Uterus (tissue), 4 donors: ENCODE measurements around the gene UVRAG. TPM values are rescaled to one million over a fixed set of nuclear protein-coding genes. Genes with fewer than 3 reads are reported as not detected.
"Not testable (repeated sequence)": the region's sequence is repeated elsewhere in the genome, so short reads cannot be mapped to it uniquely, and the experiment has no call there.

Source experiments
- DNase-seq, 2 donors: peaks; one replicate each; pipeline ENCODE4 v3.0.0-alpha.2; 2019 to 2020
- H3K27ac ChIP-seq, 2 donors: fragments of 200-600 bp; sonication (generic); 1 replicate in 1 of 2; 2 replicates in 1 of 2; pipeline ENCODE4 v1.5.1; 2016 to 2018
- H3K27me3 ChIP-seq, 2 donors: fragments of 200-600 bp; sonication (generic); one replicate each; pipeline ENCODE4 v1.5.1; 2018 to 2019; ENCODE audit warnings: control low read depth in 1 of 2
- H3K36me3 ChIP-seq, 2 donors: fragments of 200-600 bp; sonication (generic); one replicate each; pipeline ENCODE4 v1.5.1; 2019; ENCODE audit warnings: control low read depth in 1 of 2
- H3K4me1 ChIP-seq, 2 donors: fragments of 200-600 bp; sonication (generic); one replicate each; pipeline ENCODE4 v1.5.1; 2018 to 2019; ENCODE audit warnings: control low read depth in 1 of 2
- H3K4me3 ChIP-seq, 2 donors: fragments of 200-600 bp; sonication (generic); 1 replicate in 1 of 2; 2 replicates in 1 of 2; pipeline ENCODE4 v1.5.1; 2018 to 2019; ENCODE audit warnings: mild to moderate bottlenecking in 1 of 2
- H3K9me3 ChIP-seq, 2 donors: fragments of 200-600 bp; sonication (generic); one replicate each; pipeline ENCODE4 v1.5.1; 2019; ENCODE audit warnings: control low read depth in 1 of 2
- CTCF ChIP-seq, 4 experiments: fragments of 200-600 bp in 2 of 4; fragments of 450-650 bp in 2 of 4; sonication (generic) in 2 of 4; IDR thresholded peaks; one replicate each; pipeline ENCODE4 v1.5.1; 2016 to 2019; ENCODE audit warnings: antibody characterized with exemption in 4 of 4, mild to moderate bottlenecking in 2 of 4, moderate library complexity in 1 of 4
- POLR2A ChIP-seq, 2 donors: fragments of 450-650 bp; IDR thresholded peaks; one replicate each; pipeline ENCODE4 v1.6.1; 2016; ENCODE audit warnings: antibody characterized with exemption in 2 of 2, mild to moderate bottlenecking in 1 of 2, moderate library complexity in 1 of 2
- intact Hi-C: fragments of 100-400 bp; cut with DNase I; formaldehyde crosslinking; loops from one replicate; pipeline ENCODE4 v1.15.1; 2023; ENCODE audit warnings: low total_unique reads
- total RNA-seq, 4 donors: library from RNA; depleted of rRNA in 3 of 4; stranded (reverse); fragments of >200 nt in 3 of 4; gene quantifications; one replicate each; pipeline versions ENCODE4 v1.1.0 to v1.2.4, GENCODE V29; 2014 to 2023
- donor health status: DM: yes; HTN: yes; CAD: no.

UVRAG gene
- total RNA-seq, 4 donors from 2014 or later, result 14.9 to 42.9 (median 26.4) TPM

DNA sequence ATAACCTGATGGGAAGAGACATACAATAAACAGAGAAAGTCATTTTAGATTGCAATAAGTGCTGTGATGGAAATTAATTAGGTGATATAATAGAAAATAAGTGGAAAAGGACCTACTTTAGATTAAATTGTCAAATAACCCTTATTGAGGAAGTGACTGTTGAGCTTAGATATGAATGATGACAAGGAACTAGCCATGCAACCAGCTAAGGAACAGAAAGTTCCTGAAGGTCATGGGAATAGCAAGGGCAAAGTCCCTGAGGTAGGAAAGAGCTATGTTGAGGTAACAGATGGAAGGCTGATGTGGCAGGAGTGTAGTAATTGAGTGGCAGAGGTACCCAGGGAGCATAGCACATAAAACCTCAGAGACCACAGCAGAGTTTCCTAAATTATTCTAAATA lies 256.1 kb downstream of the UVRAG start:
- DNase-seq, result no peak
- intact Hi-C loops, result no loop called here
- Histone ChIP-seq H3K36me3 (no peaks in the 10 kb centered on the region), H3K4me3 (no peak overlapping the region), H3K4me1 (no peaks in the 10 kb centered on the region), H3K9me3 (no peaks in the 10 kb centered on the region), H3K27ac (no peak overlapping the region), H3K27me3 (no peaks in the 10 kb centered on the region)
- TF ChIP-seq POLR2A (IDR thresholded peaks at IDR 0.05), result no peak
- no peak for TF ChIP-seq CTCF (IDR thresholded peaks at IDR 0.05)

GRCh38 chr11:76073724-76074123 lies 258.7 kb downstream of the UVRAG start:
- TF ChIP-seq CTCF (IDR thresholded peaks at IDR 0.05) (no peak), POLR2A (IDR thresholded peaks at IDR 0.05) (no peak)

GRCh38 chr11:76074148-76075095 lies 259.4 kb downstream of the UVRAG start:
- no peaks in the 10 kb centered on the region for H3K36me3 ChIP-seq
- no peak for TF ChIP-seq CTCF (IDR thresholded peaks at IDR 0.05)
- TF ChIP-seq POLR2A (IDR thresholded peaks at IDR 0.05), result no peak
- no peaks in the 10 kb centered on the region for H3K9me3 ChIP-seq
- H3K4me1 ChIP-seq, result no peaks in the 10 kb centered on the region
- H3K27me3 ChIP-seq, result no peaks in the 10 kb centered on the region
- peak overlapping the region; percentile 5 to 59 for H3K27ac ChIP-seq
- no peak overlapping the region for H3K4me3 ChIP-seq
- DNase-seq, result no peak
- intact Hi-C loops, result no loop called here

More at GRCh38 chr11:76073724-76074123, 258.7 kb downstream of the UVRAG start:
- Histone ChIP-seq H3K36me3 (no peaks in the 10 kb centered on the region), H3K9me3 (no peaks in the 10 kb centered on the region), H3K27ac (peak overlapping the region in 1 of 2 donors; percentile 23), H3K4me3 (no peak overlapping the region), H3K27me3 (no peaks in the 10 kb centered on the region), H3K4me1 (no peaks in the 10 kb centered on the region)
- intact Hi-C loops, result no loop called here
- DNase-seq, result no peak

- DNase-seq, result no peak
- no peaks in the 10 kb centered on the region for H3K27me3 ChIP-seq
- H3K36me3 ChIP-seq, result no peaks in the 10 kb centered on the region
- no peaks in the 10 kb centered on the region for H3K9me3 ChIP-seq
- no peak overlapping the region for H3K4me3 ChIP-seq
- H3K27ac ChIP-seq, result no peak overlapping the region
- TF ChIP-seq CTCF (IDR thresholded peaks at IDR 0.05), result no peak
- TF ChIP-seq POLR2A (IDR thresholded peaks at IDR 0.05), result no peak
- intact Hi-C loops, result no loop called here
- no peaks in the 10 kb centered on the region for H3K4me1 ChIP-seq
These were observed 260.7 kb downstream of the UVRAG start for GRCh38 chr11:76075716-76076115.

DNA sequence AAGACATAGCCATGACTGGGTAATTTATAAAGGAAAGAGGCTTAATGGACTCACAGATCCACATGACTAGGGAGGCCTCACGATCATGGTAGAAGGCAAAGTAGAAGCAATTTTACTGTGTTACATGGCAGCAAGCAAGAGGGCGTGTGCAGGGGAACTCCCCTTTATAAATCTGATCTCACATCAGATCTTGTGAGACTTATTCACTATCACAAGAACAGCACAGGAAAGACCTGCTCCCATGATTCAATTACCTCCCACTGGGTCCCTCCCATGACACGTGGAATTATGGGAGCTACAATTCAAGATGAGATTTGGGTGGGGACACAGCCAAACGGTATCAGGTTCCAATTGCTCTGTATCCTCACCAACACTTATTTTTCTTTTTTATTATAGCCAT lies 261.2 kb downstream of the UVRAG start:
- intact Hi-C loops, H3K27me3 ChIP-seq, DNase-seq, H3K36me3 ChIP-seq, H3K4me3 ChIP-seq, H3K4me1 ChIP-seq, H3K27ac ChIP-seq, H3K9me3 ChIP-seq: not testable (repeated sequence)
